DND-41 (cell line): ENCODE data around the gene TOPAZ1.

ENCODE experiments used
- ATAC-seq: fragments of 200-7000 bp; cut with Tn5 transposase; 3 replicates; pipeline ENCODE4 v1.9.1; 2021; ENCODE audit warnings: low read depth; ENCODE audit not compliant: insufficient read depth
- DNase-seq: peaks from one replicate; pipeline ENCODE4 v3.0.0-alpha.2; 2020
- H2AFZ ChIP-seq: 2 replicates; pipeline ENCODE4 v1.6.0; 2012; ENCODE audit warnings: low read depth, low read length
- H3K27ac ChIP-seq: 2 replicates; pipeline ENCODE4 v1.5.1; 2012; ENCODE audit warnings: low read length, inconsistent platforms
- H3K27me3 ChIP-seq: fragments of 200-600 bp; sonication (generic); 2 replicates; pipeline ENCODE4 v1.6.0; 2012; ENCODE audit warnings: low read length, mild to moderate bottlenecking, inconsistent platforms; ENCODE audit not compliant: insufficient read depth, poor library complexity
- H3K36me3 ChIP-seq: 2 replicates; pipeline ENCODE4 v1.5.1; 2012; ENCODE audit warnings: low read length, inconsistent platforms; ENCODE audit not compliant: insufficient read depth
- H3K4me1 ChIP-seq: 2 replicates; pipeline ENCODE4 v1.5.1; 2012; ENCODE audit warnings: mild to moderate bottlenecking, low read length; ENCODE audit not compliant: insufficient read depth
- H3K4me2 ChIP-seq: 2 replicates; pipeline ENCODE4 v1.6.0; 2012; ENCODE audit warnings: mild to moderate bottlenecking, moderate library complexity, low read length, inconsistent platforms; ENCODE audit not compliant: insufficient read depth
- H3K4me3 ChIP-seq, 2 experiments: fragments of 200-600 bp in 1 of 2; shearing (Covaris generic) in 1 of 2; 2 replicates each; pipeline ENCODE4 v1.5.1; 2012 to 2016; ENCODE audit warnings: inconsistent platforms in 2 of 2, low read length in 2 of 2, mild to moderate bottlenecking in 2 of 2, low read depth in 1 of 2, moderate library complexity in 1 of 2
- H3K79me2 ChIP-seq: 2 replicates; pipeline ENCODE4 v1.6.0; 2012; ENCODE audit warnings: low read length, inconsistent platforms; ENCODE audit not compliant: insufficient read depth
- H3K9ac ChIP-seq: 2 replicates; pipeline ENCODE4 v1.6.0; 2012; ENCODE audit warnings: low read depth, mild to moderate bottlenecking, inconsistent platforms, low read length, moderate library complexity
- H3K9me3 ChIP-seq: 2 replicates; pipeline ENCODE4 v1.5.1; 2012; ENCODE audit warnings: low read length, moderate library complexity, mild to moderate bottlenecking, inconsistent platforms; ENCODE audit not compliant: insufficient read depth, severe bottlenecking
- H4K20me1 ChIP-seq: 2 replicates; pipeline ENCODE4 v1.6.0; 2012; ENCODE audit warnings: low read length; ENCODE audit not compliant: insufficient read depth
- EZH2 ChIP-seq: IDR thresholded peaks from 3 replicates; pipeline ENCODE4 v1.6.1; 2012; ENCODE audit warnings: borderline replicate concordance, low read depth, mild to moderate bottlenecking, moderate library complexity, low read length, inconsistent platforms; ENCODE audit not compliant: severe bottlenecking
- TF ChIP-seq, protein P1 (sequence below): IDR thresholded peaks from 2 replicates; pipeline ENCODE4 v1.5.1; 2012; ENCODE audit warnings: borderline replicate concordance, low read length, moderate library complexity, mild to moderate bottlenecking; ENCODE audit not compliant: poor library complexity, severe bottlenecking; ENCODE audit errors: extremely low read depth

TOPAZ1 gene

DNA sequence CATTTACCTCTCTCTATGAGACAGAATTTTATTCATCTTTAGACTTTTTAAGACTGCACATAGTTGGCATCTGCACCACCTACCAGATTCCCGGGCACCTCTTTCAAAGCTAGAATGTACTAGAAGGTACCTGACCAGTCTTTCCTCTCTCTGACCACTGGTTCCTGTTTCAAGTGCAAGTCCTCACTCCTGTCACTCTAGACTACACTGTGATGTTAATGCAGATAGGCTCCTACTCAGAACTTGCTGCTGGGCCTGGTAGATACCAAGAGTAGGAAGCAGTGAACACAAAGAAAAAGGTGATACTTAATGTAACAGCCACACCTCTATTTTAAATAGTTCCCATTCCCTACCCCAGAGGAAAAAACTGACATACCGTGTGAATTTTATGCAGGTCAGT lies 88.8 kb downstream of the TOPAZ1 start:
- Histone ChIP-seq H3K9ac (no peak overlapping the region), H3K36me3 (no peaks in the 10 kb centered on the region), H2AFZ (no peak overlapping the region), H3K4me2 (no peak overlapping the region), H3K27me3 (peaks cover 9% of the 10 kb centered on the region), H3K9me3 (peaks cover 2% of the 10 kb centered on the region), H3K79me2 (no peaks in the 10 kb centered on the region), H4K20me1 (no peaks in the 10 kb centered on the region), H3K4me1 (no peaks in the 10 kb centered on the region), H3K4me3 (no peak overlapping the region), H3K27ac (no peak overlapping the region)
- no peak for DNase-seq
- ATAC-seq: no peak
- TF ChIP-seq EZH2: no peak
- TF ChIP-seq, protein P1, sequence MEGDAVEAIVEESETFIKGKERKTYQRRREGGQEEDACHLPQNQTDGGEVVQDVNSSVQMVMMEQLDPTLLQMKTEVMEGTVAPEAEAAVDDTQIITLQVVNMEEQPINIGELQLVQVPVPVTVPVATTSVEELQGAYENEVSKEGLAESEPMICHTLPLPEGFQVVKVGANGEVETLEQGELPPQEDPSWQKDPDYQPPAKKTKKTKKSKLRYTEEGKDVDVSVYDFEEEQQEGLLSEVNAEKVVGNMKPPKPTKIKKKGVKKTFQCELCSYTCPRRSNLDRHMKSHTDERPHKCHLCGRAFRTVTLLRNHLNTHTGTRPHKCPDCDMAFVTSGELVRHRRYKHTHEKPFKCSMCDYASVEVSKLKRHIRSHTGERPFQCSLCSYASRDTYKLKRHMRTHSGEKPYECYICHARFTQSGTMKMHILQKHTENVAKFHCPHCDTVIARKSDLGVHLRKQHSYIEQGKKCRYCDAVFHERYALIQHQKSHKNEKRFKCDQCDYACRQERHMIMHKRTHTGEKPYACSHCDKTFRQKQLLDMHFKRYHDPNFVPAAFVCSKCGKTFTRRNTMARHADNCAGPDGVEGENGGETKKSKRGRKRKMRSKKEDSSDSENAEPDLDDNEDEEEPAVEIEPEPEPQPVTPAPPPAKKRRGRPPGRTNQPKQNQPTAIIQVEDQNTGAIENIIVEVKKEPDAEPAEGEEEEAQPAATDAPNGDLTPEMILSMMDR: no peak

DNA sequence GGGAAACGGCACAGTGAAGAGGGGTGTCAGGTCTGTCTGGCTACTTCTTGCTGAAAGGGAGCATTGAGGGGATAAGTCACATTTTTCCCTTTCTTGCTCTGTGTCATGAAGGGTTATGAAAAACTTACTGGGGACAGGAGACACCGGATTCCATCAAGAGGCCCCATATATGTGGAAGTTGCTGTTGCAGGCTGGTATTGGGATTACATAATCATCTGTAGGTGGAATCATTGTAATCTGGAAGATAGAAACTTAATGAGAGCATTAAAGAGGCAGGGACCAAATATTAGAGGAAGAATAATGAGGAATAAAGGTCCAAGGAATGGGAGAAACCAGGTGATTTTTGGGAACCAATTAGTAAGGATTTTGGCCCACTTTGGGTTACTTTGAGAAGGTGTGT lies 92.6 kb downstream of the TOPAZ1 start:
- peaks cover 9% of the 10 kb centered on the region for H3K27me3 ChIP-seq
- no peak for ATAC-seq
- no peak overlapping the region for H3K4me2 ChIP-seq

DNA sequence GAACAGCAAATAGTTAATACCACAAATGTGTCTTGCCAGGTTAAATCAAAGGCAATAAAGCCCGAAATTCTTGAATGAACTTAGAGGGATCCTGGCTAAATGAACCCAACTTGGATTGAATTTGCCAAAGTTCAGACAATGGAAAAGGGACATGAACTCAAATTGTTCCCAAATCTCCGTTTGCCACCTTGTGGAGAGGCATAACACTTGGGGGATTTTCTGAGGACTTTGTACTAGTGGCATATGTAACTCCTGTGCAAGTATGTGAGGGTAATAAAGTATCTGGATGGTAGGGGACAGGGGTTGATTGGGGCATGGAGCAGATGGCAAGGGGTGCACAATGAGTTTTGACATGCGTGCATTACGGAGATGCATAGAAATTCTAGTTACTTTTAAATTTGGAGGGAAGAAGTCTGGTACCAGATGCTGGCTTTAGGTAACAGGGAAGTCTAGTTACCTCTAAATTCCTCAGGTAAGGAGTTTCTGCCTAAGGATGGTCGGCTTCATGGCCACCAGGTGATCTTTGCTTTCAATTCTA lies 95.6 kb downstream of the TOPAZ1 start:
- no peak for ATAC-seq
- Histone ChIP-seq H3K27ac (peak overlapping the region; percentile 96), H3K27me3 (no peaks in the 10 kb centered on the region), H4K20me1 (no peaks in the 10 kb centered on the region), H3K9me3 (no peaks in the 10 kb centered on the region), H3K36me3 (no peaks in the 10 kb centered on the region), H3K79me2 (peaks cover 31% of the 10 kb centered on the region), H3K4me1 (peaks cover 25% of the 10 kb centered on the region), H3K4me2 (peak overlapping the region; percentile 81), H3K4me3 (peak overlapping the region; percentile 45 to 69; a peak in 3 of 4 replicates), H2AFZ (peak overlapping the region; percentile 95), H3K9ac (peak overlapping the region; percentile 70)
- TF ChIP-seq EZH2: no peak
- TF ChIP-seq, protein P1: peak; percentile 6
- DNase-seq: no peak

More for the DNA sequence above, 92.6 kb downstream of the TOPAZ1 start:
- H3K4me1 ChIP-seq: peaks cover 10% of the 10 kb centered on the region
- no peak for DNase-seq
- H3K79me2 ChIP-seq: peaks cover 8% of the 10 kb centered on the region
- no peak overlapping the region for H3K9ac ChIP-seq
- H3K4me3 ChIP-seq: no peak overlapping the region
- H3K36me3 ChIP-seq: no peaks in the 10 kb centered on the region
- no peak overlapping the region for H2AFZ ChIP-seq
- H4K20me1 ChIP-seq: no peaks in the 10 kb centered on the region
- TF ChIP-seq, protein P1: no peak
- TF ChIP-seq EZH2: no peak
- no peak overlapping the region for H3K27ac ChIP-seq
- no peaks in the 10 kb centered on the region for H3K9me3 ChIP-seq
